Endothelial cell of umbilical vein (primary cell): ENCODE data around the gene FAM83F. TPM values are rescaled to one million over a fixed set of nuclear protein-coding genes. Genes with fewer than 3 reads are reported as not detected.

Source experiments
- BruUV-seq: library from RNA; stranded (reverse); fragments of 400-500 nt; replicated peaks from 2 replicates; lab custom pipeline; 2021; lab: Mats Ljungman, UMichigan
- CTCF ChIA-PET: fragments of 300-600, 350-600 bp; sonication (Branson Sonifier 250); formaldehyde crosslinking; loops from one replicate; lab custom pipeline; 2021; ENCODE audit warnings: antibody characterized with exemption, inconsistent platforms; lab: Charles Lee
- POLR2A ChIA-PET: fragments of 300-600, 350-600 bp; sonication (Branson Sonifier 250); formaldehyde crosslinking; loops from one replicate; lab custom pipeline; 2021; ENCODE audit warnings: antibody characterized with exemption, inconsistent platforms; lab: Charles Lee
- DNase-seq: peaks from one replicate; pipeline ENCODE4 v3.0.0-alpha.2; 2011; ENCODE audit warnings: low read depth, low spot score
- FAIRE-seq: peaks from 2 replicates; lab custom pipeline; 2011; peaks lifted over from hg19 to GRCh38; lab: Jason Lieb, UNC
- H2AFZ ChIP-seq: 2 replicates; pipeline ENCODE4 v1.6.0; 2012; ENCODE audit warnings: low read depth, low read length, control low read depth, inconsistent platforms
- H3K27ac ChIP-seq: 2 replicates; pipeline ENCODE4 v1.5.1; 2011; ENCODE audit warnings: low read depth, mild to moderate bottlenecking, control low read depth, low read length, moderate library complexity; ENCODE audit not compliant: insufficient read depth
- H3K27me3 ChIP-seq, 2 experiments: 2 replicates each; pipeline versions ENCODE4 v1.6.0 to v1.6.1; 2011; ENCODE audit warnings: low read length in 2 of 2, mixed read lengths in 1 of 2; ENCODE audit not compliant: control insufficient read depth in 2 of 2, insufficient read depth in 2 of 2
- H3K36me3 ChIP-seq, 2 experiments: 2 replicates in 1 of 2; 3 replicates in 1 of 2; pipeline ENCODE4 v1.5.1; 2011; ENCODE audit warnings: low read length in 2 of 2, mild to moderate bottlenecking in 1 of 2, moderate library complexity in 1 of 2; ENCODE audit not compliant: control insufficient read depth in 2 of 2, insufficient read depth in 2 of 2; ENCODE audit errors: extremely low read depth in 1 of 2
- H3K4me1 ChIP-seq: 3 replicates; pipeline ENCODE4 v1.5.1; 2011; ENCODE audit warnings: mild to moderate bottlenecking, low read length; ENCODE audit not compliant: control insufficient read depth, insufficient read depth; ENCODE audit errors: extremely low read depth
- H3K4me2 ChIP-seq: 2 replicates; pipeline ENCODE4 v1.6.1; 2011; ENCODE audit warnings: low read length, control low read depth, mixed read lengths; ENCODE audit not compliant: insufficient read depth
- H3K4me3 ChIP-seq, 3 experiments: fragments of 200-600 bp in 1 of 3; sonication (generic), shearing (Covaris generic) in 1 of 3; replicated peaks in 1 of 3; 2 replicates each; pipeline ENCODE4 v1.5.1; 2011 to 2016; ENCODE audit warnings: control low read depth in 3 of 3, low read length in 3 of 3, mild to moderate bottlenecking in 2 of 3, inconsistent platforms in 1 of 3, low read depth in 1 of 3, moderate library complexity in 1 of 3; ENCODE audit not compliant: insufficient read depth in 1 of 3
- H3K79me2 ChIP-seq: 2 replicates; pipeline ENCODE4 v1.6.0; 2012; ENCODE audit warnings: low read length, inconsistent platforms; ENCODE audit not compliant: control insufficient read depth, insufficient read depth
- H3K9ac ChIP-seq: replicated peaks from 2 replicates; pipeline ENCODE3; 2011; ENCODE audit warnings: low read length, control low read depth; ENCODE audit not compliant: insufficient read depth; ENCODE audit errors: extremely low read depth
- H3K9me1 ChIP-seq: replicated peaks from 3 replicates; pipeline ENCODE4 v1.6.0; 2011; ENCODE audit warnings: mild to moderate bottlenecking, low read length; ENCODE audit not compliant: control insufficient read depth, insufficient read depth; ENCODE audit errors: extremely low read depth
- H3K9me3 ChIP-seq: replicated peaks from 2 replicates; pipeline ENCODE4 v1.5.1; 2012; ENCODE audit warnings: low read length, inconsistent platforms; ENCODE audit not compliant: control insufficient read depth, insufficient read depth
- H4K20me1 ChIP-seq: replicated peaks from 2 replicates; pipeline ENCODE3; 2011; ENCODE audit warnings: mild to moderate bottlenecking, low read length; ENCODE audit not compliant: control insufficient read depth, insufficient read depth; ENCODE audit errors: extremely low read depth
- EZH2 ChIP-seq: IDR thresholded peaks from 2 replicates; pipeline ENCODE4 v1.6.1; 2012; ENCODE audit warnings: borderline replicate concordance, low read depth, mild to moderate bottlenecking, moderate library complexity, low read length, inconsistent platforms; ENCODE audit not compliant: severe bottlenecking
- FOS ChIP-seq: IDR thresholded peaks from 2 replicates; pipeline ENCODE4 v1.6.1; 2011; ENCODE audit warnings: mild to moderate bottlenecking, low read length, moderate library complexity, borderline replicate concordance; ENCODE audit not compliant: insufficient read depth
- GATA2 ChIP-seq: IDR thresholded peaks from 2 replicates; pipeline ENCODE4 v1.7.0; 2011; ENCODE audit warnings: low read depth, mild to moderate bottlenecking, moderate library complexity, mixed read lengths, low read length; ENCODE audit not compliant: insufficient read length, insufficient read depth
- JUN ChIP-seq: IDR thresholded peaks from 2 replicates; pipeline ENCODE4 v1.6.1; 2011; ENCODE audit warnings: borderline replicate concordance, low read depth; ENCODE audit not compliant: insufficient read length, insufficient read depth
- MYC ChIP-seq: IDR thresholded peaks from one replicate; pipeline ENCODE4 v1.6.1; 2011; ENCODE audit warnings: mild to moderate bottlenecking, low read depth, low read length
- POLR2A ChIP-seq: IDR thresholded peaks from 2 replicates; pipeline ENCODE4 v1.6.1; 2012; ENCODE audit warnings: low read depth, mild to moderate bottlenecking, control low read depth, low read length
- POLR2AphosphoS5 ChIP-seq: IDR thresholded peaks from 2 replicates; pipeline ENCODE4 v1.6.1; 2012; ENCODE audit warnings: low read depth, mild to moderate bottlenecking, control low read depth, low read length, moderate library complexity; ENCODE audit not compliant: insufficient read depth
- dilution Hi-C: fragments of 300-500 bp; cut with MboI; formaldehyde crosslinking; loops from one replicate; pipeline ENCODE4 v1.15.0; 2019; ENCODE audit warnings: low sequenced_read_pairs; ENCODE audit not compliant: extremely low pct_ligation_motif_present
- intact Hi-C: fragments of 100-400 bp; cut with micrococcal nuclease; formaldehyde crosslinking; loops from one replicate; pipeline ENCODE4 v1.10.0; 2022
- polyA plus RNA-seq, 4 experiments: library from polyadenylated mRNA; depleted of rRNA in 3 of 4; stranded (reverse) in 3 of 4; unstranded in 1 of 4; fragments of >200 nt; gene quantifications; 2 replicates each; pipeline versions ENCODE4 v1.2.1 to v1.2.3, GENCODE V29; 2011 to 2012; ENCODE audit warnings: missing spikeins in 1 of 4
- total RNA-seq: library from RNA; stranded (reverse); gene quantifications from 2 replicates; pipeline ENCODE4 v1.2.3, GENCODE V29; 2021
- TF ChIP-seq, protein P1 (sequence below), 2 donors: IDR thresholded peaks; 1 replicate in 1 of 2; 2 replicates in 1 of 2; pipeline ENCODE4 v1.5.1; 2011; ENCODE audit warnings: low read length in 2 of 2, mild to moderate bottlenecking in 2 of 2, moderate library complexity in 2 of 2, control low read depth in 1 of 2, inconsistent platforms in 1 of 2, low read depth in 1 of 2; ENCODE audit not compliant: insufficient read depth in 1 of 2; ENCODE audit errors: extremely low read depth in 1 of 2
- TF ChIP-seq, protein P2 (sequence below): IDR thresholded peaks from 2 replicates; pipeline ENCODE4 v1.6.1; 2011; ENCODE audit not compliant: insufficient read depth, insufficient read length

The FAM83F gene
- total and polyA plus RNA-seq, 2 donors (not counting 3 experiments of a cell fraction or from before 2014, with no cell fraction given): not detected

DNA sequence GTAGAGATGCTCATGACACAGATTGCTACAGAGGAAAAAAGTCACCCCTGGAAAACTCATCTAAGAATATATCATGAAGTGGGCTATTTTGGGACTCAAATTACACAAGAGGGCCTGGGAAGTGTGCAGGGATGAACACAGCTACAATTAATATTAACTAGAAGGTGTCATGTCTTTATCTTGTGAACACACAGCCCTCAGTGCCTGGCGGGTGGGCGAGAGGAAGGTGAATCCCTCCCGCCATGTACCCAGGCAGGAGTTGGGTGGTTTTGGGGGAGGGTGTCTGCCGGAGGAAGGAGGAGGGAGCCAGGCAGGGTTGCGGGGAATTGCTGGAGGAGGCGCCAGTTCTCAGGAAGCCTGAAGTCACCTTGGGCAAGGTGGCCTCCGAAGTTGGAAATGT lies 5.1 kb upstream of the FAM83F start:
- Histone ChIP-seq H3K9me3 (no peaks in the 10 kb centered on the region), H4K20me1 (no peaks in the 10 kb centered on the region), H3K4me1 (no peaks in the 10 kb centered on the region), H3K36me3 (no peaks in the 10 kb centered on the region), H2AFZ (no peak overlapping the region), H3K9me1 (no peaks in the 10 kb centered on the region), H3K27me3 (peaks cover 7 to 22% of the 10 kb centered on the region in 2 experiments), H3K4me2 (no peak overlapping the region), H3K4me3 (no peak overlapping the region), H3K27ac (no peak overlapping the region), H3K9ac (no peak overlapping the region), H3K79me2 (no peaks in the 10 kb centered on the region)
- TF ChIP-seq FOS (no peak), MYC (no peak), JUN (no peak), POLR2AphosphoS5 (no peak), POLR2A (no peak), EZH2 (no peak), GATA2 (no peak)
- TF ChIP-seq, protein P1, sequence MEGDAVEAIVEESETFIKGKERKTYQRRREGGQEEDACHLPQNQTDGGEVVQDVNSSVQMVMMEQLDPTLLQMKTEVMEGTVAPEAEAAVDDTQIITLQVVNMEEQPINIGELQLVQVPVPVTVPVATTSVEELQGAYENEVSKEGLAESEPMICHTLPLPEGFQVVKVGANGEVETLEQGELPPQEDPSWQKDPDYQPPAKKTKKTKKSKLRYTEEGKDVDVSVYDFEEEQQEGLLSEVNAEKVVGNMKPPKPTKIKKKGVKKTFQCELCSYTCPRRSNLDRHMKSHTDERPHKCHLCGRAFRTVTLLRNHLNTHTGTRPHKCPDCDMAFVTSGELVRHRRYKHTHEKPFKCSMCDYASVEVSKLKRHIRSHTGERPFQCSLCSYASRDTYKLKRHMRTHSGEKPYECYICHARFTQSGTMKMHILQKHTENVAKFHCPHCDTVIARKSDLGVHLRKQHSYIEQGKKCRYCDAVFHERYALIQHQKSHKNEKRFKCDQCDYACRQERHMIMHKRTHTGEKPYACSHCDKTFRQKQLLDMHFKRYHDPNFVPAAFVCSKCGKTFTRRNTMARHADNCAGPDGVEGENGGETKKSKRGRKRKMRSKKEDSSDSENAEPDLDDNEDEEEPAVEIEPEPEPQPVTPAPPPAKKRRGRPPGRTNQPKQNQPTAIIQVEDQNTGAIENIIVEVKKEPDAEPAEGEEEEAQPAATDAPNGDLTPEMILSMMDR (IDR thresholded peaks at IDR 0.05; ENCODE audit: extremely low read depth in 1 of 2, insufficient read depth in 1 of 2, low read depth in 1 of 2, low read length in 2 of 2): no peak
- TF ChIP-seq, protein P2, sequence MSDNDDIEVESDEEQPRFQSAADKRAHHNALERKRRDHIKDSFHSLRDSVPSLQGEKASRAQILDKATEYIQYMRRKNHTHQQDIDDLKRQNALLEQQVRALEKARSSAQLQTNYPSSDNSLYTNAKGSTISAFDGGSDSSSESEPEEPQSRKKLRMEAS: no peak
- FAIRE-seq (no peak), DNase-seq (no peak)
- ChIA-PET POLR2A (no interaction called here), CTCF (no interaction called here)
- dilution Hi-C loops: no loop called here
- BruUV-seq: no TSS peak
- intact Hi-C loops: no loop called here
